Mesendoderm (in vitro differentiated cells): ENCODE measurements around the gene FBXL7.
A peak's percentile ranks its signal among the peaks of the same experiment; 100 is the strongest.

Experiments used
- DNase-seq: peaks from one replicate; pipeline ENCODE4 v3.0.0; 2013
- H2AK5ac ChIP-seq: 2 replicates; pipeline ENCODE4 v1.6.1; 2013; ENCODE audit warnings: low read length, inconsistent platforms
- H2BK120ac ChIP-seq: 2 replicates; pipeline ENCODE4 v1.6.1; 2013; ENCODE audit warnings: low read depth, mild to moderate bottlenecking, low read length, moderate library complexity, mixed read lengths
- H2BK15ac ChIP-seq: replicated peaks from 2 replicates; pipeline ENCODE4 v1.6.1; 2013; ENCODE audit warnings: low read depth, mild to moderate bottlenecking, moderate library complexity
- H2BK5ac ChIP-seq: 2 replicates; pipeline ENCODE4 v1.6.1; 2013; ENCODE audit warnings: low read length, inconsistent platforms
- H3K18ac ChIP-seq: 2 replicates; pipeline ENCODE4 v1.6.1; 2013; ENCODE audit warnings: mild to moderate bottlenecking, low read length, mixed read lengths
- H3K23ac ChIP-seq: one replicate; pipeline ENCODE4 v1.6.1; 2013; ENCODE audit warnings: low read length
- H3K27ac ChIP-seq: 2 replicates; pipeline ENCODE4 v1.5.1; 2013; ENCODE audit warnings: low read depth, mild to moderate bottlenecking, inconsistent platforms, low read length, moderate library complexity
- H3K27me3 ChIP-seq: 2 replicates; pipeline ENCODE4 v1.6.1; 2013; ENCODE audit warnings: low read length, control low read depth, mild to moderate bottlenecking, inconsistent platforms; ENCODE audit not compliant: insufficient read depth, poor library complexity
- H3K36me3 ChIP-seq: 2 replicates; pipeline ENCODE4 v1.6.1; 2013; ENCODE audit warnings: low read length, inconsistent platforms; ENCODE audit not compliant: control insufficient read depth, insufficient read depth
- H3K4ac ChIP-seq: one replicate; pipeline ENCODE4 v1.6.1; 2013; ENCODE audit warnings: low read depth, mild to moderate bottlenecking, low read length, moderate library complexity
- H3K4me1 ChIP-seq: 2 replicates; pipeline ENCODE4 v1.6.1; 2013; ENCODE audit warnings: low read depth, low read length, inconsistent platforms; ENCODE audit not compliant: control insufficient read depth
- H3K4me2 ChIP-seq: 2 replicates; pipeline ENCODE4 v1.6.1; 2013; ENCODE audit warnings: low read length
- H3K4me3 ChIP-seq: 2 replicates; pipeline ENCODE4 v1.5.1; 2013; ENCODE audit warnings: mild to moderate bottlenecking, low read length
- H3K56ac ChIP-seq: one replicate; pipeline ENCODE4 v1.6.1; 2013; ENCODE audit warnings: low read length
- H3K79me1 ChIP-seq: 2 replicates; pipeline ENCODE4 v1.6.1; 2013; ENCODE audit warnings: low read length, inconsistent platforms
- H3K79me2 ChIP-seq: 2 replicates; pipeline ENCODE4 v1.6.1; 2013; ENCODE audit warnings: mild to moderate bottlenecking, low read length; ENCODE audit not compliant: control insufficient read depth, insufficient read depth
- H3K9ac ChIP-seq: 2 replicates; pipeline ENCODE4 v1.6.1; 2013; ENCODE audit warnings: low read length, inconsistent platforms
- H4K5ac ChIP-seq: one replicate; pipeline ENCODE4 v1.6.1; 2013; ENCODE audit warnings: low read length
- H4K8ac ChIP-seq: one replicate; pipeline ENCODE4 v1.6.1; 2013; ENCODE audit warnings: low read depth, mild to moderate bottlenecking, control low read depth, low read length, moderate library complexity
- WGBS: extraction: QIAGEN DNeasy Blood & Tissue Kit; methylation state at CpG from one replicate; pipeline ENCODE4 v1.1.7; 2013; ENCODE audit warnings: low lambda C conversion rate, missing lambda C conversion rate; ENCODE audit not compliant: insufficient coverage; ENCODE audit errors: extremely low coverage; 5-methylcytosine and 5-hydroxymethylcytosine counted together

Gene FBXL7

GRCh38 chr5:15711892-15712291, 211.9 kb downstream of the FBXL7 start:
- Histone ChIP-seq H3K4ac (no peak overlapping the region), H2BK15ac (no peak overlapping the region), H3K27ac (no peak overlapping the region), H3K56ac (no peak overlapping the region), H2BK120ac (no peak overlapping the region), H4K5ac (no peak overlapping the region), H3K27me3 (no peaks in the 10 kb centered on the region), H3K79me2 (no peaks in the 10 kb centered on the region), H2BK5ac (no peak overlapping the region), H3K9ac (no peak overlapping the region), H3K4me3 (no peak overlapping the region), H3K4me2 (no peak overlapping the region), H3K18ac (no peak overlapping the region), H3K36me3 (no peaks in the 10 kb centered on the region), H3K23ac (no peak overlapping the region), H3K79me1 (peaks cover 9% of the 10 kb centered on the region), H4K8ac (no peak overlapping the region), H2AK5ac (no peak overlapping the region), H3K4me1 (no peaks in the 10 kb centered on the region)
- no CpG with 5 or more reads among the region's 2 CpGs for WGBS
- DNase-seq, result no peak

- no peak overlapping the region for H2BK15ac ChIP-seq
- H3K4me1 ChIP-seq, result peaks cover 2% of the 10 kb centered on the region
- peaks cover 2% of the 10 kb centered on the region for H3K79me1 ChIP-seq
- peak overlapping the region; percentile 68 for H3K18ac ChIP-seq
- H3K36me3 ChIP-seq, result no peaks in the 10 kb centered on the region
- no peak overlapping the region for H4K5ac ChIP-seq
- DNase-seq, result no peak
- no peak overlapping the region for H2BK120ac ChIP-seq
- H3K27ac ChIP-seq, result no peak overlapping the region
- H3K23ac ChIP-seq, result no peak overlapping the region
- H3K4me3 ChIP-seq, result no peak overlapping the region
- no peaks in the 10 kb centered on the region for H3K27me3 ChIP-seq
- no CpG with 5 or more reads among the region's 2 CpGs for WGBS
- H3K79me2 ChIP-seq, result no peaks in the 10 kb centered on the region
- H3K9ac ChIP-seq, result no peak overlapping the region
- no peak overlapping the region for H2BK5ac ChIP-seq
- H3K4ac ChIP-seq, result no peak overlapping the region
- H4K8ac ChIP-seq, result no peak overlapping the region
- no peak overlapping the region for H2AK5ac ChIP-seq
- H3K4me2 ChIP-seq, result no peak overlapping the region
- no peak overlapping the region for H3K56ac ChIP-seq
These were observed 215.6 kb downstream of the FBXL7 start for GRCh38 chr5:15715535-15715934.

- no CpG with 5 or more reads among the region's 5 CpGs for WGBS
- Histone ChIP-seq H3K18ac (no peak overlapping the region), H2BK5ac (no peak overlapping the region), H3K27me3 (no peaks in the 10 kb centered on the region), H3K4me3 (no peak overlapping the region), H2BK120ac (no peak overlapping the region), H4K5ac (no peak overlapping the region), H3K23ac (no peak overlapping the region), H3K79me2 (no peaks in the 10 kb centered on the region), H3K36me3 (no peaks in the 10 kb centered on the region), H3K27ac (no peak overlapping the region), H3K79me1 (peaks cover 2% of the 10 kb centered on the region), H3K56ac (no peak overlapping the region), H2BK15ac (no peak overlapping the region), H2AK5ac (no peak overlapping the region), H3K9ac (no peak overlapping the region), H3K4me1 (peaks cover 2% of the 10 kb centered on the region), H3K4ac (no peak overlapping the region), H3K4me2 (no peak overlapping the region), H4K8ac (no peak overlapping the region)
- no peak for DNase-seq
These were observed 216.0 kb downstream of the FBXL7 start for GRCh38 chr5:15715967-15716366.

- H2BK15ac ChIP-seq, result no peak overlapping the region
- H2BK120ac ChIP-seq, result no peak overlapping the region
- no CpG with 5 or more reads among the region's 4 CpGs for WGBS
- peak overlapping the region; percentile 51 for H3K18ac ChIP-seq
- no peak overlapping the region for H3K4ac ChIP-seq
- no peak overlapping the region for H3K9ac ChIP-seq
- no peak overlapping the region for H3K23ac ChIP-seq
- H3K27ac ChIP-seq, result no peak overlapping the region
- H3K27me3 ChIP-seq, result no peaks in the 10 kb centered on the region
- H3K36me3 ChIP-seq, result no peaks in the 10 kb centered on the region
- H3K79me2 ChIP-seq, result no peaks in the 10 kb centered on the region
- peaks cover 2% of the 10 kb centered on the region for H3K4me1 ChIP-seq
- H3K56ac ChIP-seq, result no peak overlapping the region
- no peak overlapping the region for H4K8ac ChIP-seq
- peaks cover 2% of the 10 kb centered on the region for H3K79me1 ChIP-seq
- DNase-seq, result peak; percentile 64
- H2BK5ac ChIP-seq, result no peak overlapping the region
- no peak overlapping the region for H4K5ac ChIP-seq
- H3K4me2 ChIP-seq, result no peak overlapping the region
- no peak overlapping the region for H2AK5ac ChIP-seq
- H3K4me3 ChIP-seq, result no peak overlapping the region
These were observed 217.0 kb downstream of the FBXL7 start for GRCh38 chr5:15717001-15717400.

GRCh38 chr5:15718421-15719179, 218.6 kb downstream of the FBXL7 start:
- Histone ChIP-seq H3K4me1 (peaks cover 2% of the 10 kb centered on the region), H3K79me1 (no peaks in the 10 kb centered on the region), H3K4me3 (no peak overlapping the region), H3K4me2 (no peak overlapping the region), H3K79me2 (no peaks in the 10 kb centered on the region), H3K4ac (no peak overlapping the region), H3K23ac (no peak overlapping the region), H2BK15ac (no peak overlapping the region), H3K56ac (no peak overlapping the region), H4K5ac (no peak overlapping the region), H3K27me3 (no peaks in the 10 kb centered on the region), H3K18ac (peak overlapping the region; percentile 68), H3K9ac (no peak overlapping the region), H2AK5ac (no peak overlapping the region), H3K27ac (no peak overlapping the region), H4K8ac (no peak overlapping the region), H2BK5ac (no peak overlapping the region), H2BK120ac (no peak overlapping the region), H3K36me3 (no peaks in the 10 kb centered on the region)
- no CpG with 5 or more reads among the region's 8 CpGs for WGBS
- DNase-seq, result no peak

GRCh38 chr5:15719784-15720183, 219.8 kb downstream of the FBXL7 start:
- Histone ChIP-seq H2BK120ac (no peak overlapping the region), H2AK5ac (no peak overlapping the region), H3K4me3 (no peak overlapping the region), H3K56ac (no peak overlapping the region), H3K4me1 (peaks cover 2% of the 10 kb centered on the region), H3K9ac (no peak overlapping the region), H3K27ac (no peak overlapping the region), H3K18ac (peak overlapping the region; percentile 12), H3K4me2 (no peak overlapping the region), H2BK15ac (no peak overlapping the region), H3K23ac (no peak overlapping the region), H4K8ac (no peak overlapping the region), H3K36me3 (no peaks in the 10 kb centered on the region), H3K4ac (no peak overlapping the region), H3K79me2 (no peaks in the 10 kb centered on the region), H4K5ac (no peak overlapping the region), H2BK5ac (no peak overlapping the region), H3K79me1 (no peaks in the 10 kb centered on the region), H3K27me3 (no peaks in the 10 kb centered on the region)
- peak; percentile 51 for DNase-seq
- no CpG with 5 or more reads among the region's 4 CpGs for WGBS
